ENCODE data around the gene LMBR1. TPM values are rescaled to one million over a fixed set of nuclear protein-coding genes. Genes with fewer than 3 reads are reported as not detected.
"Not testable (repeated sequence)": the region's sequence is repeated elsewhere in the genome, so short reads cannot be mapped to it uniquely, and the experiment has no call there.

The LMBR1 gene
- total RNA-seq, 2 donors from 2014 or later, result 47.3 to 53.0 TPM

- Mint-ChIP-seq H3K4me3 (no peak overlapping the region), H3K4me1 (peaks cover 24% of the 10 kb centered on the region), H3K27ac (no peak overlapping the region), H3K36me3 (ENCODE audit: low read depth) (no peaks in the 10 kb centered on the region), H3K27me3 (no peaks in the 10 kb centered on the region)
- no peaks in the 10 kb centered on the region for H3K9me3 ChIP-seq (ENCODE audit: control insufficient read depth, low read length, poor library complexity, severe bottlenecking)
- DNase-seq (no peak), ATAC-seq (no peak)
Observed at GRCh38 chr7:156895024-156895780, 2.2 kb upstream of the LMBR1 start.

DNA sequence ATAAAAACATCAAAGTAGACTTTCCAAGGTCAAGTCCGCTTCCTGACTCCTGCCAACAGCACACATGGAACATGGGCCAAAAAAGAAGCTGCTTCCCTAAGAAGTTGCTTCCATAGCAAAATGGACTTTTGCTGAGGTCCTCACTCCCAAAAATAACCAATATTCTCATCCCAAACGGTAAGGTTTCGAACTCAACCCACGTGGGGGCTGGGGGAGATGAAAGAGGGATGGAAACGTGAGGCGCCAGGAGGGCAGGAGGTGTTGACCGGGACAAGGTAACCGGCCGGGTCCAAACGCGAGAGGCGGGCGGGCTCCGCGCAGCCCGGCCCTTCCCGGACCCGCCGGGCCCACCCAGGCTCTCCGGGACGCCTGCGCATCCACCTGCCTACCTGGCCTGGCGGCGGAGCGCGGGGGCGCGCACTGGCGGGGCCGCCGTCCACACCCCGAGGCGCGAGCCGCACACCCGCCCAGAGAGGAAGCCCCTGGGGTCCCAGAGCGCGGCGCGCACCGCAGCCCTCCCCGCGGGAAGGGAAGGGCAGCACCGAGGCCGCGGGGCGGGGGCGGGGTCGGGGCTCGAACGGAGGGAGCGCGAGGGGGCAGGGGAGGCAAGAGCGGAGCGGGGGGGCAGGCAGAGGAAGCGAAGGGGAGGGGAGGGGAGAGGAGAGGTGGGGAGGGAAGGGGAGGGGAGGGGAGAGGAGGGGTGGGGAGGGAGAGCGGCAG, 742 bp downstream of the LMBR1 start:
- Mint-ChIP-seq H3K27me3 (no peaks in the 10 kb centered on the region), H3K27ac (peak overlapping the region; percentile 85), H3K4me3 (peak overlapping the region; percentile 94), H3K4me1 (peaks cover 32% of the 10 kb centered on the region), H3K36me3 (ENCODE audit: low read depth) (no peaks in the 10 kb centered on the region)
- DNase-seq (peak; percentile 23 to 64 (median 61)), ATAC-seq (peak; percentile 27)
- no peaks in the 10 kb centered on the region for H3K9me3 ChIP-seq (ENCODE audit: control insufficient read depth, low read length, poor library complexity, severe bottlenecking)

- Mint-ChIP-seq H3K27ac (no peak overlapping the region), H3K4me1 (peaks cover 19% of the 10 kb centered on the region), H3K36me3 (ENCODE audit: low read depth) (no peaks in the 10 kb centered on the region), H3K27me3 (no peaks in the 10 kb centered on the region), H3K4me3 (no peak overlapping the region)
- ATAC-seq, result no peak
- no peak for DNase-seq
- H3K9me3 ChIP-seq (ENCODE audit: control insufficient read depth, low read length, poor library complexity, severe bottlenecking), result no peaks in the 10 kb centered on the region
Observed at GRCh38 chr7:156889746-156890145, 3.2 kb downstream of the LMBR1 start.

DNA sequence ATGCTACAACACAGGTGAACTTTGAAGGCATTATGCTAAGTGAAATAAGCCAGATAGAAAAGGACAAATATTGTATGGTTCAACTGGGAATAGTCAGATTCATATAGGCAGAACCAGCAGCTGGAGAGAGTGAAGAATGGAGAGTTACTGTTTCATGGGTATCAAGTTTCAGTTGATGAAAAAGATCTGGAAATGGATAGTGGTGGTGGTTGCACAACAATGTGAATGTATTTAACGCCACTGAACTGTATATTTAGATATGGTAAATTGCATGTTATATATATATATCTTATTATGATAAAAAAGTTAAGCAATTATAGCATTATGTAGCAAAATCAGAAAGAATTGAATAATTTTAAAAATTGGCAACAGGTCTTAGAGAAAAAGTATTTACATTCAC, 3.9 kb downstream of the LMBR1 start:
- Mint-ChIP-seq H3K4me1 (peaks cover 25% of the 10 kb centered on the region), H3K36me3 (ENCODE audit: low read depth) (no peaks in the 10 kb centered on the region), H3K27me3 (no peaks in the 10 kb centered on the region), H3K27ac (peak overlapping the region; percentile 75), H3K4me3 (no peak overlapping the region)
- H3K9me3 ChIP-seq (ENCODE audit: control insufficient read depth, low read length, poor library complexity, severe bottlenecking), result no peaks in the 10 kb centered on the region
- no peak for DNase-seq
- no peak for ATAC-seq

DNA sequence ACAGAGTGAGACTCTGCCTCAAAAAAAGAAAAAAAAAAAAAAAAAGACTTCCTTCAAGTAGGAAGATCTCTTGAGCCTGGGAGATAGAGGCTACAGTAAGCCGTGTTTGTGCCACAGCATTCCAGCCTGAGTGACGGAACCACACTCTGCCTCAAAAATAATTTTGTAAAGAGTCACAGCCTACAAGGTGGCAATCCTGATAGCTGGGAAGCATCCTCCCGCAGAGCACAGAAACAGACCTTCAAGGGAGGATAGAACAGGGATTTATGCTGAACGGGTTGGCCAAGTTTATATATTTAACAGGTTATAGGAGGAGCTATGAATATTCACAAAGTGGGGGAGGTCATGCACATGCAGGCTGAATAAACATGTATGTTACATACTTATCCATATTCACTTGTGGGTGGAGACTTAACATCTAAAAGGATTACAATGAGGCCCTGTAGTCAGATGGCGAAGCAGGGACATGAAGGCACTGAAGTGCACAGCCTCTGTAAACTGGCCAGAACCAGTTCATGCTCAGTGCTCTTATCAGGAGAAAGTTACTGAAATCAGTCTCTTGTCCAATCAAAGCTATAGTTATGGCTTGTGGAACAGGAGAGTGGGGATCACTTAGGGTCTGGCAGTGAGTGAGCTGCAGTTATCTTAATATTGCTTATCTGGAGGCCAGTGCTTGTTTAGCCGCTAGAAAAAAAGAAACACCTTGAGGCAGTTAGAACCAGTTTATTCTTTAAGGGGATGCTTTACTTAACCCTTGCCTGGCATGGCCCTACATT, 6.8 kb downstream of the LMBR1 start:
- ATAC-seq, result no peak
- no peaks in the 10 kb centered on the region for H3K9me3 ChIP-seq (ENCODE audit: control insufficient read depth, low read length, poor library complexity, severe bottlenecking)
- Mint-ChIP-seq H3K27ac (no peak overlapping the region), H3K4me1 (peaks cover 30% of the 10 kb centered on the region), H3K36me3 (ENCODE audit: low read depth) (peaks cover 2% of the 10 kb centered on the region), H3K27me3 (no peaks in the 10 kb centered on the region), H3K4me3 (no peak overlapping the region)
- no peak for DNase-seq

DNA sequence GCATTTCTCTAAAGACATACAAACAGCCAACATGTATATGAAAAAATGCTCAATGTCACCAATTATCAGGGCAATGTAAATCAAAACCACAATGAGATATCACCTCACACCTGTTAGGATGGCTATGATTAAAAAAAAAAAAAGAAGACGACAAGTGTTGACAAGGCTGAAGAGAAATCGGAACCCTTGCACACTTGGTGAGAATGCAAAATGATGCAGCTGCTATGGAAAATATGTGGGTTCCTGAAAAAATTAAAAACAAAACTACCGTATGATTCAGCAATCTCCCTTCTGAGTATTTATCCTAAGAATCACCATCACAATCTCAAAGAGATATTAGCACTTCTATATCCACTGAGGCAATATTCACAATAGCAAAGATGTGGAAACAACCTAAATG, 11.3 kb downstream of the LMBR1 start:
- Mint-ChIP-seq H3K27me3 (no peaks in the 10 kb centered on the region), H3K4me3 (no peak overlapping the region), H3K36me3 (ENCODE audit: low read depth) (peaks cover 2% of the 10 kb centered on the region), H3K4me1 (peaks cover 30% of the 10 kb centered on the region), H3K27ac (no peak overlapping the region)
- DNase-seq (no peak), ATAC-seq (no peak)
- H3K9me3 ChIP-seq (ENCODE audit: control insufficient read depth, low read length, poor library complexity, severe bottlenecking), result no peaks in the 10 kb centered on the region

- no peak overlapping the region for H3K27ac Mint-ChIP-seq
- peaks cover 4% of the 10 kb centered on the region for H3K36me3 Mint-ChIP-seq (ENCODE audit: low read depth)
- H3K9me3 ChIP-seq (ENCODE audit: control insufficient read depth, low read length, poor library complexity, severe bottlenecking), result no peaks in the 10 kb centered on the region
- H3K4me1 Mint-ChIP-seq, result peaks cover 14% of the 10 kb centered on the region
- no peak for ATAC-seq
- H3K27me3 Mint-ChIP-seq, result no peaks in the 10 kb centered on the region
- DNase-seq, result no peak
- no peak overlapping the region for H3K4me3 Mint-ChIP-seq
Observed at GRCh38 chr7:156875766-156876165, 17.2 kb downstream of the LMBR1 start.

DNA sequence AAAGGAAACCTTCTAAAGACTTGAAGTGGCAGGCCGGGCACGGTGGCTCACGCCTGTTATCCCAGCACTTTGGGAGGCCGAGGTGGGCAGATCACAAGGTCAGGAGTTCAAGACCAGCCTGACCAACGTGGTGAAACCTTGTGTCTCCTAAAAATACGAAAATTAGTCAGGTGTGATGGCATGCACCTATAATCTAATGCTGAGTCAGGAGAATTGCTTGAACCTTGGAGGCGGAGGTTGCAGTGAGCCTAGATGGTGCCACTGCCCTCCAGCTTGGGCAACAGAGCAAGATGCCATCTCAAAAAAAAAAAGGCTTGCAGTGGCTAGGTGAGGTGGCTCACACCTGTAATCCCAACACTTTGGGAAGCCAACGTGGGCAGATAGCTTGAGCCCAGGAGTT, 24.6 kb downstream of the LMBR1 start:
- not testable (repeated sequence) for H3K27me3 Mint-ChIP-seq, ATAC-seq
- peaks cover 21% of the 10 kb centered on the region for H3K4me1 Mint-ChIP-seq

DNA sequence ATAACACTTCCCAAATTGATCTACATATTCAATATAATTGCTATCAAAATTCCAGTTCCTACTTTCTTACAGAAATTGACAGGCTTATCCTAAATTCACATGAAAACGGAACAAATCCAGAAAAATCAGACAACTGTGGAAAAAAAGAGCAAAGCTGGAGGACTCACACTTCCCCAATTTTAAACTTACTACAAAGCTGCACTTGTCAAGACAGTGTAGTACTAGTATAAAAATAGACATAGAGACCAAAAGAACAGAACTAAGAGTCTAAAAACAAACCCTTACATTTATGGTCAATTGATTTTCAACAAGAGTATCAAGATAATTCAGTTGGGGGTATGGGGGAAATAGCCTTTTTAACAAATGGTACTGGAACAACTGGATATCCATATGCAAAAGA, 27.5 kb downstream of the LMBR1 start:
- ATAC-seq (no peak), DNase-seq (no peak)
- no peak overlapping the region for H3K4me3 Mint-ChIP-seq
- H3K4me1 Mint-ChIP-seq, result peaks cover 14% of the 10 kb centered on the region
- H3K9me3 ChIP-seq (ENCODE audit: control insufficient read depth, low read length, poor library complexity, severe bottlenecking), result no peaks in the 10 kb centered on the region
- no peaks in the 10 kb centered on the region for H3K27me3 Mint-ChIP-seq
- no peak overlapping the region for H3K27ac Mint-ChIP-seq
- peaks cover 5% of the 10 kb centered on the region for H3K36me3 Mint-ChIP-seq (ENCODE audit: low read depth)

More for the DNA sequence above, 24.6 kb downstream of the LMBR1 start:
- not testable (repeated sequence) for DNase-seq; H3K9me3 ChIP-seq (ENCODE audit: control insufficient read depth, low read length, poor library complexity, severe bottlenecking); H3K27ac Mint-ChIP-seq; H3K4me3 Mint-ChIP-seq; H3K36me3 Mint-ChIP-seq (ENCODE audit: low read depth)

- H3K4me3 Mint-ChIP-seq; H3K27me3 Mint-ChIP-seq; H3K9me3 ChIP-seq (ENCODE audit: control insufficient read depth, low read length, poor library complexity, severe bottlenecking); ATAC-seq; DNase-seq; H3K4me1 Mint-ChIP-seq; H3K27ac Mint-ChIP-seq; H3K36me3 Mint-ChIP-seq (ENCODE audit: low read depth): not testable (repeated sequence)
Observed at GRCh38 chr7:156862022-156862421, 31.0 kb downstream of the LMBR1 start.

DNA sequence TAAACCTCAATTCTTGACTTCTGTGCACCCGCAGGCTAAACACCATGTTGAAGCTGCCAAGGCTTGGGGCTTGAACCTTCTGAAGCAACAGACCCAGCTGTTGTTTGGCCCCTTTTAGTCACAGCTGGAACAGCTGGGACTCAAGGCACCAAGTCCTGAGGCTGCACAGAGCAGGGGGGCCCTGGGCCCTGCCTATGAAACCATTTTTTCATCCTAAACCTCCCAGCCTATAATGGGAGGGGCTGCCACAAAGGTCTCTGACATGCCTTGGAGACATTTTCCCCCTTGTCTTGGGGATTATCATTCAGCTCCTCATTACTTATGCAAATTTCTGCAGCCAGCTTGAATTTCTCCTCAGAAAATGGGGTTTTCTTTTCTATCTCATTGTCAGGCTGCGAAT, 31.8 kb downstream of the LMBR1 start:
- no peaks in the 10 kb centered on the region for H3K27me3 Mint-ChIP-seq
- no peak for ATAC-seq
- no peak overlapping the region for H3K27ac Mint-ChIP-seq
- DNase-seq, result no peak
- H3K36me3 Mint-ChIP-seq (ENCODE audit: low read depth), result peaks cover 3% of the 10 kb centered on the region
- no peaks in the 10 kb centered on the region for H3K9me3 ChIP-seq (ENCODE audit: control insufficient read depth, low read length, poor library complexity, severe bottlenecking)
- H3K4me3 Mint-ChIP-seq, result no peak overlapping the region
- H3K4me1 Mint-ChIP-seq, result no peaks in the 10 kb centered on the region

DNA sequence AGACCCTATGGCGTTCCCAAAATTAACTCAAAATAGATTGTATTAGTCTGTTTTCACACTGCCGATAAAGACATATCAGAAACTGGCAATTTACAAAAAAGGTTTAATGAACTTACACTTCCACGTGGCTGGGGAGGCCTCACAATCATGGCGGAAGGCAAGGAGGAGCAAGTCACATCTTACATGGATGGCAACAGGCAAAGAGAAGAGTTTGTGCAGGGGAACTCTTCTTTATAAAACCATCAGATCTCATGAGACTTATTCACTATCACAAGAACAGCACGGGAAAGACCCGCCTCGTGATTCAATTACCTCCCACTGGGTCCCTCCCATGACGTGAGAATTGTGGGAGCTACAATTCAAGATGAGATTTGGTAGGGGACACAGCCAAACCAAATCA, 32.9 kb downstream of the LMBR1 start:
- H3K4me1 Mint-ChIP-seq; DNase-seq; H3K4me3 Mint-ChIP-seq; H3K36me3 Mint-ChIP-seq (ENCODE audit: low read depth); H3K9me3 ChIP-seq (ENCODE audit: control insufficient read depth, low read length, poor library complexity, severe bottlenecking); H3K27me3 Mint-ChIP-seq; H3K27ac Mint-ChIP-seq; ATAC-seq: not testable (repeated sequence)

GRCh38 chr7:156858523-156858922, 34.5 kb downstream of the LMBR1 start:
- no peak overlapping the region for H3K27ac Mint-ChIP-seq
- H3K4me3 Mint-ChIP-seq, result no peak overlapping the region
- H3K27me3 Mint-ChIP-seq, result no peaks in the 10 kb centered on the region
- H3K9me3 ChIP-seq (ENCODE audit: control insufficient read depth, low read length, poor library complexity, severe bottlenecking), result peaks cover 6% of the 10 kb centered on the region
- H3K36me3 Mint-ChIP-seq (ENCODE audit: low read depth), result peaks cover 3% of the 10 kb centered on the region
- ATAC-seq, result no peak
- DNase-seq, result no peak
- no peaks in the 10 kb centered on the region for H3K4me1 Mint-ChIP-seq

Data from T-helper 17 cell (primary cell).